SK-N-SH treated with all-trans-retinoic acid at 6 μM for 48 hours (cell line): ENCODE data around the gene SREBF1.

Experiments
- ATAC-seq: fragments of 200-7000 bp; cut with Tn5 transposase; 3 replicates; pipeline ENCODE4 v1.9.1; 2020; ENCODE audit warnings: mild to moderate bottlenecking, moderate library complexity
- ARNTL ChIP-seq: fragments of 450-650 bp; formaldehyde crosslinking; IDR thresholded peaks from 2 replicates; pipeline ENCODE4 v1.5.0; 2020; ENCODE audit warnings: low read depth, mild to moderate bottlenecking, moderate library complexity, borderline replicate concordance
- BACH2 ChIP-seq: fragments of 250-450 bp; sonication (Bioruptor Pico); IDR thresholded peaks from 2 replicates; pipeline ENCODE4 v1.9.0; 2021; ENCODE audit warnings: mild to moderate bottlenecking, borderline replicate concordance
- CREB5 ChIP-seq: fragments of 250-450 bp; sonication (Bioruptor Pico); IDR thresholded peaks from 2 replicates; pipeline ENCODE4 v1.5.1; 2020; ENCODE audit warnings: low read depth, mild to moderate bottlenecking, moderate library complexity
- CSDC2 ChIP-seq: fragments of 250-450 bp; sonication (Bioruptor Pico); IDR thresholded peaks from 2 replicates; pipeline ENCODE4 v1.5.0; 2020; ENCODE audit warnings: mild to moderate bottlenecking, moderate library complexity
- CSRNP3 ChIP-seq: fragments of 250-450 bp; sonication (Bioruptor Pico); IDR thresholded peaks from 2 replicates; pipeline ENCODE4 v1.5.1; 2021; ENCODE audit warnings: mild to moderate bottlenecking, moderate library complexity
- GLIS3 ChIP-seq: fragments of 250-450 bp; sonication (Bioruptor Pico); IDR thresholded peaks from 2 replicates; pipeline ENCODE4 v1.5.0; 2020; ENCODE audit warnings: mild to moderate bottlenecking, moderate library complexity
- ISL1 ChIP-seq: fragments of 250-450 bp; sonication (Bioruptor Pico); IDR thresholded peaks from 2 replicates; pipeline ENCODE4 v2.1.2; 2022; ENCODE audit warnings: mild to moderate bottlenecking, moderate library complexity
- OSR1 ChIP-seq: fragments of 250-450 bp; sonication (Bioruptor Pico); IDR thresholded peaks from 2 replicates; pipeline ENCODE4 v1.8.0; 2022; ENCODE audit warnings: moderate library complexity, mild to moderate bottlenecking, inconsistent platforms
- PATZ1 ChIP-seq: fragments of 250-450 bp; sonication (Bioruptor Pico); IDR thresholded peaks from 2 replicates; pipeline ENCODE4 v1.8.0; 2020; ENCODE audit warnings: mild to moderate bottlenecking, moderate library complexity, borderline replicate concordance
- POU6F1 ChIP-seq: fragments of 250-450 bp; sonication (Bioruptor Pico); IDR thresholded peaks from 2 replicates; pipeline ENCODE4 v1.8.0; 2021; ENCODE audit warnings: low read depth, mild to moderate bottlenecking, moderate library complexity, borderline replicate concordance
- PPARA ChIP-seq: fragments of 250-450 bp; sonication (Bioruptor Pico); IDR thresholded peaks from 2 replicates; pipeline ENCODE4 v1.5.0; 2020; ENCODE audit warnings: mild to moderate bottlenecking, borderline replicate concordance
- RARB ChIP-seq: fragments of 250-450 bp; sonication (Bioruptor Pico); IDR thresholded peaks from 2 replicates; pipeline ENCODE4 v1.8.0; 2021; ENCODE audit warnings: mild to moderate bottlenecking, moderate library complexity
- SNAI2 ChIP-seq: fragments of 250-450 bp; sonication (Bioruptor Pico); IDR thresholded peaks from 2 replicates; pipeline ENCODE4 v1.5.0; 2020; ENCODE audit warnings: mild to moderate bottlenecking, moderate library complexity
- TCF4 ChIP-seq: fragments of 250-450 bp; sonication (Bioruptor Pico); IDR thresholded peaks from 2 replicates; pipeline ENCODE4 v1.8.0; 2021; ENCODE audit warnings: mild to moderate bottlenecking, moderate library complexity, borderline replicate concordance
- TSHZ2 ChIP-seq: fragments of 250-450 bp; sonication (Bioruptor Pico); IDR thresholded peaks from 2 replicates; pipeline ENCODE4 v1.5.0; 2020; ENCODE audit warnings: mild to moderate bottlenecking, moderate library complexity
- ZC3H10 ChIP-seq: fragments of 250-450 bp; sonication (Bioruptor Pico); IDR thresholded peaks from 2 replicates; pipeline ENCODE4 v1.5.1; 2021; ENCODE audit warnings: mild to moderate bottlenecking, moderate library complexity
- ZFP3 ChIP-seq: fragments of 250-450 bp; sonication (Bioruptor Pico); IDR thresholded peaks from 2 replicates; pipeline ENCODE4 v1.5.0; 2020; ENCODE audit warnings: mild to moderate bottlenecking, moderate library complexity
- ZFP30 ChIP-seq: fragments of 450-650 bp; formaldehyde crosslinking; IDR thresholded peaks from 2 replicates; pipeline ENCODE4 v1.5.0; 2022; ENCODE audit warnings: mild to moderate bottlenecking, moderate library complexity
- ZNF70 ChIP-seq: fragments of 450-650 bp; formaldehyde crosslinking; IDR thresholded peaks from 2 replicates; pipeline ENCODE4 v1.5.0; 2020; ENCODE audit warnings: mild to moderate bottlenecking, moderate library complexity
- ZNF8 ChIP-seq: fragments of 450-650 bp; formaldehyde crosslinking; IDR thresholded peaks from 2 replicates; pipeline ENCODE4 v1.5.0; 2020; ENCODE audit warnings: mild to moderate bottlenecking, moderate library complexity

The SREBF1 gene

GRCh38 chr17:17766077-17766743 lies 70.6 kb downstream of the SREBF1 start (continued):
- TF ChIP-seq ARNTL (no peak), ZNF70 (no peak), POU6F1 (CRISPR knock-in tag) (no peak)

GRCh38 chr17:17765359-17766076 lies 71.3 kb downstream of the SREBF1 start:
- no peak for TF ChIP-seq ZC3H10 (CRISPR knock-in tag)
- TF ChIP-seq PATZ1 (CRISPR knock-in tag) = no peak
- TF ChIP-seq GLIS3 (CRISPR knock-in tag) = no peak
- no peak for TF ChIP-seq ISL1 (CRISPR knock-in tag)
- TF ChIP-seq ZNF8 = no peak
- no peak for TF ChIP-seq PPARA
- TF ChIP-seq CSDC2 (CRISPR knock-in tag) = no peak
- TF ChIP-seq CSRNP3 = no peak
- TF ChIP-seq ZFP30 = no peak
- no peak for TF ChIP-seq RARB (CRISPR knock-in tag)
- no peak for TF ChIP-seq BACH2 (CRISPR knock-in tag)
- TF ChIP-seq SNAI2 (CRISPR knock-in tag) = no peak
- TF ChIP-seq TCF4 (CRISPR knock-in tag) = no peak
- TF ChIP-seq ZFP3 (CRISPR knock-in tag) = no peak
- TF ChIP-seq ZNF70 = no peak
- TF ChIP-seq CREB5 = no peak
- TF ChIP-seq POU6F1 (CRISPR knock-in tag) = no peak
- TF ChIP-seq TSHZ2 = no peak
- no peak for TF ChIP-seq OSR1
- no peak for ATAC-seq
